HCEC 1CT (cell line): ENCODE results near the gene SLC25A19.

Experiments used
- DNase-seq: peaks from one replicate; pipeline ENCODE4 v3.0.0-alpha.2; 2017

The SLC25A19 gene

GRCh38 chr17:75289115-75289831 lies at the start of gene SLC25A19:
Gene SLC25A19 (minus strand): TSS chr17:75289433. CDS start chr17:75286764, 2,669 bp downstream.
- peak; percentile 100 for DNase-seq

- no peak for DNase-seq
These were observed 49.1 kb upstream of the SLC25A19 start for GRCh38 chr17:75338335-75338734.

- DNase-seq: no peak
These were observed 46.1 kb upstream of the SLC25A19 start for GRCh38 chr17:75335315-75335714.

- no peak for DNase-seq
These were observed 45.5 kb upstream of the SLC25A19 start for GRCh38 chr17:75334723-75335122.

DNA sequence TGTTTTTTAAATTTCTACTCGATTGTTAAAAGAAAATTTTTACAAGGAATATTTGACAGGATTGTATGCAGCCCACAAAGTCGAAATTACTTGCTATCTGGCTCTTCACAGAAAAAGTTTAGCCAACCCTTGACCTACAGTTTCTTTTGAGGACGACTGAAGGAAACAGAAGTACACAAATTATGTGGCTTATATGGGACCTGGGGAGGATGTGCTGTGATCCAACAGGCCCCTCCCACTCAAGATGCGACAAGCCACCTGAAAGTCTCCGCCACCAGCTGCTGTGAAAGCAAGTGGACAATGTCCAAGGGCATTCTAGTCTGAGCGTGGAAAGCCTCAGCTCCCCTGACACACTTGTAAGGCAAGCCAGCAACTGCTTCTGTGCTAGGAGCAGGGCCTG lies 42.4 kb upstream of the SLC25A19 start:
- no peak for DNase-seq

GRCh38 chr17:75327757-75328156 lies 38.5 kb upstream of the SLC25A19 start:
- no peak for DNase-seq

- DNase-seq: no peak
These were observed 37.1 kb upstream of the SLC25A19 start for GRCh38 chr17:75326226-75326848.

GRCh38 chr17:75325827-75326225 lies 36.6 kb upstream of the SLC25A19 start:
- no peak for DNase-seq

GRCh38 chr17:75325348-75325747 lies 36.1 kb upstream of the SLC25A19 start:
- no peak for DNase-seq

DNA sequence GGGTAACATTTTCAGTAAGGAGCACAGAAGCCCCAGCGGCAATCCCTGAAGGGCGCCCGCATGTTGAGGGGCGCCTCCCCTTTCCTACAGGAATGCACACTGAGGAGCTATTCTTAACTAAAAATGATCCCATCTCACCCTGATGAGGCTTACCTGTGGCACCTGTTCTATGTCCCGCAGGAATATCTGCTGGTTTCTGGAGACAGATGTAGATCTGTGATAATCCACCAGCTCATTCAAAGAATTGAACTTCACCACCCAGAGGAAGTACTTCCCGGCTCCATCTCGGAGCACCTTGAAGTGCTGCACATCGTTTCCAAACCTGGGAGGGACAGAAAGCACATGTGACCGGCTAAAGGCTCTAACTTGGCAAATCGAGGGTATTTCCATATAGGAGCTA lies 32.3 kb upstream of the SLC25A19 start:
- DNase-seq: no peak

GRCh38 chr17:75319904-75320691 lies 30.9 kb upstream of the SLC25A19 start:
- peak; percentile 71 for DNase-seq

DNA sequence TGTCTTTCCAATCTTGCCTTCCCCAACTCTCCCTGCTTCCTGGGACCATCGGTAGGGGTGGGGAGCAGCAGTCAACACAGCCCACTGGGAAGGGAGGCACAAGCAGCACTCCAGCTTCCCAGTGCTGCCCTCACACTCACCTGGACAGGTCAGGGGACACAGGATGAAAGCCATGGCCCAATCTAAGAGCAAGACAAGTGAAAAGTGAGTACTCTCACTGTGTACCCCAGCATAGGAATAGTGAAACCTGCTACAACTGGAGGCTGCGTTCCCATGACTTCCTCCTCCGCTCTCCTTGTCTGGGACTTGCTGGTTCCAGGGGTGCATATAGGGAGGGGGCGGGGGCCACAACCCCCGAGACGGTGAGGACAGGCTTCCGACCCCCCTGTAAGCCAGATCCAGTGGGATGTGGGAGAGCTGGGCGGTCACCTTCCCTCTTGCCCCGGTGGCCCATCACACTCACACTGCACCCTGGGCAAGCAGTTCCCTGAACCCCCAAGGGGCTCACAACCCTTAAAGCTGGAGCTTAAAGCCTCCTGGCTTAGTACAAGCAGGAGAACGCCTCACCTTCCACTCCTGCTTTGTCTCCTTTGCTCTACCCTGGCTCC lies 29.5 kb upstream of the SLC25A19 start:
- no peak for DNase-seq

DNA sequence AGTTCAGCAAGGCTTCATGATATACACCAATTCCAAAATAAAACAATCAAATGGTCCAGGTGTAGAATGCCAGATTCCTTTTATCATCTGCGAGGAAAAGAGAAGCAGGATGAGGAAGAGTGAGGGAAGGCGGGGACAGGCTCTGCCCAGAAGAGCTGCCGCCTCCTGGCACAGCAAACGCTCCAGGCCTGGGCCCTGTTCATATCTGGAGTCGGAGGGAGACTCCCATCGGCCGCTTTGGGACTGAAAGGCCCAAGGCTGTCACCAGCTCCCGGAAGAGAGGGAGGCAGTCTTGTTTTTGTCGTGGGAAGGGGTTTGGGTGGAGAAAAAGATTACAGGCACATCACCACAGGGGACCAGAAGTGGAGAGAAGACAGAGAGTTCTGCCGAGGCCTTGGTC lies 29.0 kb upstream of the SLC25A19 start:
- DNase-seq: no peak

DNA sequence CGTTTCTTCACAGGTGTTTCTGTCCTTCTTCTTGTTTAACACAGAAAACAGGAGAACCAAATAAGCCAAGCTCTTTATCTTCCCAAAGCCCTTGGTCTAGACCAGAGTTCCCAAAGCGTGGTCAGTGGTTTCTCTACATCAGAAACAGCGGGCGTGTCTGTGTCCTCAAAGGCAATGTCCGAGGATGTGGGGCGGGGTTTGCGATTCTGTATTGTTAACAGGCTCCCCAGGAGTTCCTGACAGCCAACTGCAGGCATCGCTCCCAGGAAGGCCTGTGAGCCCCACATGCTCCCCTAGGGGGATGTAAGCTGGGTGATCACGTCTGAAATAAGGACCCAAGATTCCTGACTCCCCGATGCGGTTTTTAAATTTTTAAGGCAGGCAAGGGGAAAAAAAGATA lies 28.4 kb upstream of the SLC25A19 start:
- DNase-seq: no peak

DNA sequence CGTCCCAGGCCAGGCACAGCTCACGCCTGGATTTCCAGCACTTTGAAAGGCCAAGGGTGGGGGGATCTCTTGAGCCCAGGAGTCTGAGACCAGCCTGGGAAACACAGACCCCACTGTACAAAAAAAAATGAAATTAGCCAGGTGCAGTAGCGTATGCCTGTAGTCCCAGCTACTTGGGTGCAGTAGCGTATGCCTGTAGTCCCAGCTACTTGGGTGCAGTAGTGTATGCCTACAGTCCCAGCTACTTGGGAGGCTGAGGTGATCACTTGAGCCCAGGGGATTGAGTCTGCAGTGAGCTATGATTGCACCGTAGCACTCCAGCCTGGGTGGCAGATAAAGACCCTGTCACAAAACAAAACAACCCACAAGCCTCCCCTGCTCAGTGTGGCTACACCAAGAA lies 27.0 kb upstream of the SLC25A19 start:
- DNase-seq: no peak

DNA sequence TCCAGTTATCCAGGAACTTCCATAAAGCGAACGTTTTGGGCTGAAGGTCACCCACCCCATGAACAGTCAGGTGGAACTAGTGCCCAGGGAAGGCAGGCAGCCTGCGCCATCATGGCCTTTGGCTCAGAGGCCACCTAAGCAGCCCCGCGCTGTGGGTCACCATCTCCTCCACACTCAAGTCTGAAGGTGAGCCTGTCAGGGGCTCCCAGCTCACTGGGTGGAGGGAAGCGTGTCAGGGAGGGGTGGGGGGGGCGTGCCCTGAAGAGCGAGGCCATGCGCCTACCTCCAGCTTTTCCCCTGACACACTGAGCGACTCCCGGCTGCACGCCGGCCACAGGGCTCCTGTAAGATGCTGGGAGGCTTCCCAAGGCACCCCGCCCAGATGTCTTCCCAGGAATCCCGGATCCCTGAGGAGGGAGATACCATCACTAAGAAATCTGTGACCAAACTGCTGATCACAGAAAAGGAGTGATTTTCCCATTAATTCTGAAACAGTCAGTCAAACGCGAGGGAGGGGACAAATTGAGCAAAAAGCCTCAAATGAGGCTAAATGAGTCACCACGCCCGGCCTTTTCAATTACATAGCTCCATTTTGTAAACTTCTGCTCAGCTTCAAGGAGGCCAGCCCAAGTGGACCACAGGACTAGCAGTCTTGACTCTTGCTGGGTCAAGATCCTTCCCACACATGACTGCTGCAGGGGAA lies 26.5 kb upstream of the SLC25A19 start:
- DNase-seq: peak; percentile 57

GRCh38 chr17:75313941-75314551 lies 24.8 kb upstream of the SLC25A19 start:
- peak; percentile 4 for DNase-seq

- DNase-seq: no peak
These were observed 19.7 kb upstream of the SLC25A19 start for GRCh38 chr17:75308732-75309629.

DNA sequence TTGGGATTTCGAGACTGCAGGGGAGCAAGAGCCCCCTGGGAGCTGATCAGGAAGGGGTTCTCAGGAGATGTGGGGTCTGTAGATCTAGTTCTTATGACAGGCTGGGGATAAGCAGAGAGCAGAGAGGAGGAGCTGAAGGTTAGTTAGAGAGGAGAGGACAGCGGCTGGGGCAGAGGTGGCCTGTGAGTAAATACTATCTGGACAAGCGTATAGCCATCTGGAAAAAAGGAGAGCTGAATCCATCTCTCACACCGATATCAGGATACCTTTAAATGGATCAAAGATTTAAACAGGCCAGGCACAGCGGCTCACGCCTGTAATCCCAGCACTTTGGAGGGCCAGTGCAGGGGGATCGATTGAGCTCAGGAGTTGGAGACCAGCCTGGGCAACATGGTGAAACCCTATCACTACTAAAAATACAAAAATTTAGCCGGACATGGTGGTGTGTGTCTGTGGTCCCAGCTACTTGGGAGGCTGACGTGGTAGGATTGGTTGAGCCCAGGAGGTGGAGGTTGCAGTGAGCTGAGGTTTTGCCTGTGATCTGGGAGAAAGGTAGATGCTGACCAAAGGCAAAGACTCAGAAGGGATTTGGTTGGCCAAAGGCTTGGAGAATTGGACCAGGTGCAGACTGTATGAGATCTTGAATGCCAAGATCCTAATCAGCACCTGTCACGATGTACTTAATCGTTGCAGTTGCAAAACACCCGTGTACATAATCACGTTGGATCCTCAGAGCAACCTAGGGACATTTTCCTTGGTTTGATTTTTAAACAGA lies 18.9 kb upstream of the SLC25A19 start:
- DNase-seq: no peak

GRCh38 chr17:75301502-75302206 lies 12.4 kb upstream of the SLC25A19 start:
- no peak for DNase-seq
